H1 (cell line): ENCODE data around the gene TNS3. TPM values are rescaled to one million over a fixed set of nuclear protein-coding genes. Genes with fewer than 3 reads are reported as not detected.

Source experiments
- CTCF ChIA-PET: fragments of 300-600 bp; sonication (Branson Sonifier 250); formaldehyde crosslinking; loops from one replicate; lab custom pipeline; 2021; ENCODE audit not compliant: partially characterized antibody; lab: Charles Lee
- POLR2A ChIA-PET: fragments of 300-600 bp; sonication (Branson Sonifier 250); formaldehyde crosslinking; loops from one replicate; lab custom pipeline; 2021; ENCODE audit warnings: inconsistent platforms; ENCODE audit not compliant: partially characterized antibody; lab: Charles Lee
- DNase-seq, 2 experiments: peaks; one replicate each; pipeline versions ENCODE4 v3.0.0 to v3.0.0-alpha.2; 2010 to 2022; ENCODE audit warnings: low spot score in 2 of 2, low read depth in 1 of 2, mixed read lengths in 1 of 2
- FAIRE-seq: peaks from 2 replicates; lab custom pipeline; 2011; peaks lifted over from hg19 to GRCh38; lab: Jason Lieb, UNC
- H2AFZ ChIP-seq: 2 replicates; pipeline ENCODE4 v1.8.1; 2012; ENCODE audit warnings: low read length, inconsistent platforms
- H2AK5ac ChIP-seq: 2 replicates; pipeline ENCODE4 v1.6.1; 2013; ENCODE audit warnings: low read depth, low read length
- H2BK120ac ChIP-seq: replicated peaks from 2 replicates; pipeline ENCODE3; 2013; ENCODE audit warnings: low read depth, low read length, inconsistent platforms
- H2BK12ac ChIP-seq: 2 replicates; pipeline ENCODE4 v1.6.1; 2013; ENCODE audit warnings: low read depth, low read length
- H2BK15ac ChIP-seq: 2 replicates; pipeline ENCODE4 v1.6.1; 2013; ENCODE audit warnings: low read length
- H2BK20ac ChIP-seq: 2 replicates; pipeline ENCODE4 v1.6.1; 2013; ENCODE audit warnings: low read length
- H2BK5ac ChIP-seq: 2 replicates; pipeline ENCODE4 v1.6.1; 2013; ENCODE audit warnings: low read depth, low read length
- H3K14ac ChIP-seq: 2 replicates; pipeline ENCODE4 v1.6.1; 2013; ENCODE audit warnings: inconsistent platforms; ENCODE audit not compliant: insufficient read length
- H3K18ac ChIP-seq: 2 replicates; pipeline ENCODE4 v1.6.1; 2013; ENCODE audit warnings: low read length; ENCODE audit errors: extremely low read depth
- H3K23ac ChIP-seq: 2 replicates; pipeline ENCODE4 v1.6.1; 2013; ENCODE audit warnings: inconsistent platforms; ENCODE audit not compliant: insufficient read length
- H3K23me2 ChIP-seq: 2 replicates; pipeline ENCODE4 v1.6.1; 2013; ENCODE audit warnings: low read depth, low read length
- H3K27ac ChIP-seq: 2 replicates; pipeline ENCODE4 v1.6.1; 2011; ENCODE audit warnings: low read depth, low read length, inconsistent platforms
- H3K27me3 ChIP-seq, 4 experiments: replicated peaks in 1 of 4; 1 replicate in 1 of 4; 2 replicates in 3 of 4; pipeline versions ENCODE4 v1.6.1 to v1.8.1; 2011 to 2013; ENCODE audit warnings: low read length in 3 of 4, mild to moderate bottlenecking in 3 of 4, inconsistent platforms in 2 of 4, mixed read lengths in 2 of 4, moderate library complexity in 1 of 4; ENCODE audit not compliant: control insufficient read depth in 3 of 4, insufficient read depth in 3 of 4; ENCODE audit errors: extremely low read depth in 1 of 4
- H3K36me3 ChIP-seq, 4 experiments: 2 replicates each; pipeline versions ENCODE4 v1.6.1 to v1.8.1; 2011 to 2013; ENCODE audit warnings: mild to moderate bottlenecking in 4 of 4, low read length in 3 of 4, moderate library complexity in 2 of 4, control low read depth in 1 of 4, inconsistent platforms in 1 of 4; ENCODE audit not compliant: insufficient read depth in 4 of 4, control insufficient read depth in 2 of 4
- H3K4ac ChIP-seq: replicated peaks from 2 replicates; pipeline ENCODE3; 2013; ENCODE audit warnings: low read length, low read depth, mixed read lengths, inconsistent platforms; ENCODE audit not compliant: insufficient read length
- H3K4me1 ChIP-seq, 4 experiments: replicated peaks in 1 of 4; 1 replicate in 1 of 4; 2 replicates in 3 of 4; pipeline versions ENCODE4 v1.6.1 to v1.8.1; 2011 to 2013; ENCODE audit warnings: low read length in 3 of 4, inconsistent platforms in 2 of 4, mixed read lengths in 1 of 4; ENCODE audit not compliant: insufficient read depth in 4 of 4, control insufficient read depth in 3 of 4
- H3K4me2 ChIP-seq, 2 experiments: 2 replicates each; pipeline versions ENCODE4 v1.6.1 to v1.8.1; 2011 to 2013; ENCODE audit warnings: low read depth in 2 of 2, low read length in 2 of 2, control low read depth in 1 of 2, inconsistent platforms in 1 of 2, mild to moderate bottlenecking in 1 of 2; ENCODE audit not compliant: insufficient read depth in 1 of 2
- H3K4me3 ChIP-seq, 4 experiments: fragments of 200-600, 300-600 bp in 1 of 4; sonication (generic), shearing (Covaris generic), sonication (Bioruptor Twin) in 1 of 4; 2 replicates each; pipeline versions ENCODE4 v1.5.1 to v1.8.1; 2011 to 2016; ENCODE audit warnings: low read length in 4 of 4, low read depth in 3 of 4, control low read depth in 2 of 4, inconsistent platforms in 2 of 4, mild to moderate bottlenecking in 2 of 4, mixed read lengths in 1 of 4, moderate library complexity in 1 of 4; ENCODE audit not compliant: insufficient read depth in 2 of 4; ENCODE audit errors: extremely low read depth in 1 of 4
- H3K56ac ChIP-seq: replicated peaks from 2 replicates; pipeline ENCODE3; 2013; ENCODE audit warnings: low read depth, mild to moderate bottlenecking, mixed read lengths, low read length, inconsistent platforms; ENCODE audit not compliant: insufficient read length
- H3K79me1 ChIP-seq: 2 replicates; pipeline ENCODE4 v1.6.1; 2013; ENCODE audit warnings: low read depth, low read length, control low read depth
- H3K79me2 ChIP-seq, 2 experiments: 2 replicates each; pipeline versions ENCODE4 v1.6.1 to v1.8.1; 2012 to 2013; ENCODE audit warnings: low read length in 2 of 2, mild to moderate bottlenecking in 2 of 2, inconsistent platforms in 1 of 2; ENCODE audit not compliant: insufficient read depth in 2 of 2, control insufficient read depth in 1 of 2
- H3K9ac ChIP-seq, 4 experiments: replicated peaks in 1 of 4; 1 replicate in 1 of 4; 2 replicates in 3 of 4; pipeline versions ENCODE4 v1.6.1 to v1.8.1; 2011 to 2013; ENCODE audit warnings: low read depth in 3 of 4, low read length in 3 of 4, control low read depth in 2 of 4, mild to moderate bottlenecking in 2 of 4, moderate library complexity in 2 of 4, inconsistent platforms in 1 of 4; ENCODE audit errors: extremely low read depth in 1 of 4
- H3K9me3 ChIP-seq, 2 experiments: 2 replicates each; pipeline versions ENCODE4 v1.6.1 to v1.8.1; 2012 to 2013; ENCODE audit warnings: mild to moderate bottlenecking in 2 of 2, moderate library complexity in 2 of 2, control low read depth in 1 of 2, inconsistent platforms in 1 of 2, low read depth in 1 of 2, low read length in 1 of 2, mixed read lengths in 1 of 2; ENCODE audit not compliant: insufficient read depth in 2 of 2
- H4K20me1 ChIP-seq, 2 experiments: replicated peaks in 1 of 2; 2 replicates each; pipeline versions ENCODE3 to v1.8.1; 2011 to 2013; ENCODE audit warnings: inconsistent platforms in 2 of 2, low read length in 2 of 2, mild to moderate bottlenecking in 1 of 2; ENCODE audit not compliant: insufficient read depth in 2 of 2, control insufficient read depth in 1 of 2
- H4K5ac ChIP-seq: 2 replicates; pipeline ENCODE4 v1.6.1; 2013; ENCODE audit warnings: low read length, low read depth, mixed read lengths, inconsistent platforms; ENCODE audit not compliant: insufficient read length
- H4K8ac ChIP-seq: 2 replicates; pipeline ENCODE4 v1.8.0; 2013; ENCODE audit warnings: mild to moderate bottlenecking, moderate library complexity, low read length, inconsistent platforms; ENCODE audit not compliant: insufficient read depth; ENCODE audit errors: extremely low read depth
- H4K91ac ChIP-seq: replicated peaks from 2 replicates; pipeline ENCODE3; 2013; ENCODE audit warnings: low read length, mixed read lengths, inconsistent platforms; ENCODE audit not compliant: insufficient read length
- BCL11A ChIP-seq, 2 experiments: IDR thresholded peaks; one replicate each; pipeline ENCODE4 v1.6.1; 2011; ENCODE audit warnings: low read depth in 2 of 2, low read length in 2 of 2, mild to moderate bottlenecking in 2 of 2
- EGR1 ChIP-seq: IDR thresholded peaks from 2 replicates; pipeline ENCODE4 v1.6.1; 2011; ENCODE audit warnings: low read depth, low read length, borderline replicate concordance
- EZH2 ChIP-seq: fragments of 200-600 bp; sonication (generic); IDR thresholded peaks from 2 replicates; pipeline ENCODE4 v1.7.1; 2012; ENCODE audit warnings: low read depth, mild to moderate bottlenecking, moderate library complexity, low read length, inconsistent platforms; ENCODE audit not compliant: severe bottlenecking
- FOSL1 ChIP-seq: IDR thresholded peaks from 2 replicates; pipeline ENCODE4 v1.6.1; 2011; ENCODE audit warnings: mild to moderate bottlenecking, low read depth, low read length, moderate library complexity; ENCODE audit not compliant: insufficient read depth
- SAP30 ChIP-seq: fragments of 300-600 bp; sonication (generic); IDR thresholded peaks from 2 replicates; pipeline ENCODE4 v1.7.1; 2012; ENCODE audit warnings: low read length, moderate library complexity, mild to moderate bottlenecking, inconsistent platforms; ENCODE audit not compliant: insufficient read depth, insufficient replicate concordance
- SIX5 ChIP-seq: IDR thresholded peaks from 2 replicates; pipeline ENCODE4 v1.6.1; 2011; ENCODE audit warnings: mild to moderate bottlenecking, low read depth, low read length
- TEAD4 ChIP-seq: IDR thresholded peaks from 2 replicates; pipeline ENCODE4 v1.6.1; 2012; ENCODE audit warnings: low read depth, low read length, inconsistent platforms, mixed read lengths
- WGBS, 2 experiments: shearing (Covaris generic) in 1 of 2; methylation state at CpG; one replicate each; pipeline versions ENCODE4 v1.1.6 to v1.1.7; 2013 to 2015; ENCODE audit warnings: low lambda C conversion rate in 2 of 2, mixed read lengths in 2 of 2, inconsistent platforms in 1 of 2, low coverage in 1 of 2, missing lambda C conversion rate in 1 of 2; ENCODE audit not compliant: insufficient replicate concordance in 2 of 2, insufficient coverage in 1 of 2, insufficient read length in 1 of 2; ENCODE audit errors: extremely low coverage in 1 of 2, missing lambda C conversion rate in 1 of 2; 5-methylcytosine and 5-hydroxymethylcytosine counted together
- polyA plus RNA-seq, 7 experiments: library from polyadenylated mRNA; depleted of rRNA in 3 of 7; stranded (reverse) in 5 of 7; unstranded in 2 of 7; fragments of >200 nt in 5 of 7; fragments of 200-250 nt in 2 of 7; gene quantifications; 1 replicate in 5 of 7; 2 replicates in 1 of 7; 4 replicates in 1 of 7; pipeline versions ENCODE4 v1.2.1 to v1.2.3, GENCODE V29; 2011 to 2013; ENCODE audit warnings: missing spikeins in 2 of 7, mixed read lengths in 2 of 7
- total RNA-seq: library from RNA; stranded (reverse); fragmentation: NEBNext Ultra II Directional; extraction: Animal tissue kit (Norgen Biotek cat#: 25700); gene quantifications from 2 replicates; pipeline ENCODE4 v1.2.1, GENCODE V29; 2021
- TF ChIP-seq, protein P1 (sequence below), 3 experiments: IDR thresholded peaks; 1 replicate in 2 of 3; 2 replicates in 1 of 3; pipeline versions ENCODE4 v1.5.1 to v1.6.1; 2011; ENCODE audit warnings: low read length in 3 of 3, mild to moderate bottlenecking in 3 of 3, inconsistent platforms in 2 of 3, low read depth in 1 of 3, moderate library complexity in 1 of 3; ENCODE audit not compliant: insufficient read depth in 1 of 3; ENCODE audit errors: control extremely low read depth in 1 of 3
- TF ChIP-seq, protein P2 (sequence below): IDR thresholded peaks from 2 replicates; pipeline ENCODE4 v1.6.1; 2012; ENCODE audit warnings: low read length, inconsistent platforms

Gene TNS3
- total and polyA plus RNA-seq, 2 of the 8 experiments (the other 6 are each of a cell fraction or from before 2014, with no cell fraction given), result 11.9 to 24.2 TPM

DNA sequence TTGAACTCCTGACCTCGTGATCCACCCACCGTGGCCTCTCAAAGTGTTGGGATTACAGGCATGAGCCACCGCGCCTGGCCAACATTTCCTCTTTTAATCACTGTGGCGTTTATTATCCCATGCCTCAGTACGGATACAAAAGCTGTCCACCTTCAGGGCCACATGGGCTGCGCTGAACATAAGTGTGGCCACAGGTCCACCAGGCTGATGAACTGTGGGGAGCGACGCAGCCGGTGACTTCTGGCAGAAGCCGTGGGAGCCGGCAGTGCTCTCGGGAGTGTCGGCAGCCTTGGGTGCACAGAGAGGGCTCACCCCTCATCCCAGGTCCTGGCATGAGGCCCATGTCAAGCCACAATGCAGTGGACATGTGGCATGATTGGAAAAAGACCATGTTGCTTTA, 223.6 kb downstream of the TNS3 start:
- no peak for FAIRE-seq
- Histone ChIP-seq H2BK120ac (no peak overlapping the region), H3K9me3 (peaks cover 0 to 5% of the 10 kb centered on the region in 2 experiments; a peak in 1 of 4 replicates), H3K79me1 (0 out of 2 replicates have a peak, but pooled peaks cover 2% of the 10 kb centered on the region), H3K14ac (no peak overlapping the region), H4K5ac (no peak overlapping the region), H4K20me1 (peaks cover 0 to 7% of the 10 kb centered on the region in 2 experiments), H3K4me1 (peaks cover 0 to 2% (median under 1%) of the 10 kb centered on the region in 4 experiments; a peak in 3 of 7 replicates), H2AFZ (no peak overlapping the region), H2AK5ac (no peak overlapping the region), H2BK20ac (no peak overlapping the region), H2BK12ac (no peak overlapping the region), H3K23ac (no peak overlapping the region), H3K79me2 (peaks cover 4 to 7% of the 10 kb centered on the region in 2 experiments), H4K8ac (no peak overlapping the region), H3K23me2 (peaks cover 7% of the 10 kb centered on the region; the same call in 1 of the 2 replicates), H2BK15ac (no peak overlapping the region), H3K9ac (no peak overlapping the region), H3K36me3 (0 out of 8 replicates have a peak, but pooled peaks cover 0 to under 1% (median 0%) of the 10 kb centered on the region in 4 experiments), H3K4me3 (no peak overlapping the region), H4K91ac (no peak overlapping the region), H3K27ac (no peak overlapping the region), H3K18ac (no peak overlapping the region), H3K27me3 (no peaks in the 10 kb centered on the region), H2BK5ac (no peak overlapping the region), H3K4me2 (no peak overlapping the region), H3K4ac (no peak overlapping the region), H3K56ac (no peak overlapping the region)
- WGBS, 2 experiments, result 98% methylated on average over 10 of the region's 14 CpGs; no CpG with 5 or more reads in 1 of the 2 experiments
- CTCF ChIA-PET, result no interaction called here
- POLR2A ChIA-PET, result no interaction called here
- no peak for DNase-seq
- TF ChIP-seq SIX5 (no peak), EGR1 (no peak), SAP30 (no peak), EZH2 (no peak), BCL11A (IDR thresholded peaks at IDR 0.05; ENCODE audit: low read depth in 2 of 2, low read length in 2 of 2) (no peak), FOSL1 (no peak), TEAD4 (no peak)
- TF ChIP-seq, protein P1, sequence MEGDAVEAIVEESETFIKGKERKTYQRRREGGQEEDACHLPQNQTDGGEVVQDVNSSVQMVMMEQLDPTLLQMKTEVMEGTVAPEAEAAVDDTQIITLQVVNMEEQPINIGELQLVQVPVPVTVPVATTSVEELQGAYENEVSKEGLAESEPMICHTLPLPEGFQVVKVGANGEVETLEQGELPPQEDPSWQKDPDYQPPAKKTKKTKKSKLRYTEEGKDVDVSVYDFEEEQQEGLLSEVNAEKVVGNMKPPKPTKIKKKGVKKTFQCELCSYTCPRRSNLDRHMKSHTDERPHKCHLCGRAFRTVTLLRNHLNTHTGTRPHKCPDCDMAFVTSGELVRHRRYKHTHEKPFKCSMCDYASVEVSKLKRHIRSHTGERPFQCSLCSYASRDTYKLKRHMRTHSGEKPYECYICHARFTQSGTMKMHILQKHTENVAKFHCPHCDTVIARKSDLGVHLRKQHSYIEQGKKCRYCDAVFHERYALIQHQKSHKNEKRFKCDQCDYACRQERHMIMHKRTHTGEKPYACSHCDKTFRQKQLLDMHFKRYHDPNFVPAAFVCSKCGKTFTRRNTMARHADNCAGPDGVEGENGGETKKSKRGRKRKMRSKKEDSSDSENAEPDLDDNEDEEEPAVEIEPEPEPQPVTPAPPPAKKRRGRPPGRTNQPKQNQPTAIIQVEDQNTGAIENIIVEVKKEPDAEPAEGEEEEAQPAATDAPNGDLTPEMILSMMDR (IDR thresholded peaks at IDR 0.05; ENCODE audit: control extremely low read depth in 1 of 3, insufficient read depth in 1 of 3, low read depth in 1 of 3, low read length in 3 of 3), result no peak
- TF ChIP-seq, protein P2, sequence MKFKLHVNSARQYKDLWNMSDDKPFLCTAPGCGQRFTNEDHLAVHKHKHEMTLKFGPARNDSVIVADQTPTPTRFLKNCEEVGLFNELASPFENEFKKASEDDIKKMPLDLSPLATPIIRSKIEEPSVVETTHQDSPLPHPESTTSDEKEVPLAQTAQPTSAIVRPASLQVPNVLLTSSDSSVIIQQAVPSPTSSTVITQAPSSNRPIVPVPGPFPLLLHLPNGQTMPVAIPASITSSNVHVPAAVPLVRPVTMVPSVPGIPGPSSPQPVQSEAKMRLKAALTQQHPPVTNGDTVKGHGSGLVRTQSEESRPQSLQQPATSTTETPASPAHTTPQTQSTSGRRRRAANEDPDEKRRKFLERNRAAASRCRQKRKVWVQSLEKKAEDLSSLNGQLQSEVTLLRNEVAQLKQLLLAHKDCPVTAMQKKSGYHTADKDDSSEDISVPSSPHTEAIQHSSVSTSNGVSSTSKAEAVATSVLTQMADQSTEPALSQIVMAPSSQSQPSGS, result no peak
